NCI-H1048 (cell line): ENCODE measurements around the gene KCNK7.
"Not testable (repeated sequence)": the region's sequence is repeated elsewhere in the genome, so short reads cannot be mapped to it uniquely, and the experiment has no call there.

Experiments
- DNase-seq: peaks from one replicate; lab custom pipeline; 2025; lab: John Stamatoyannopoulos, UW

KCNK7 gene, protein sequence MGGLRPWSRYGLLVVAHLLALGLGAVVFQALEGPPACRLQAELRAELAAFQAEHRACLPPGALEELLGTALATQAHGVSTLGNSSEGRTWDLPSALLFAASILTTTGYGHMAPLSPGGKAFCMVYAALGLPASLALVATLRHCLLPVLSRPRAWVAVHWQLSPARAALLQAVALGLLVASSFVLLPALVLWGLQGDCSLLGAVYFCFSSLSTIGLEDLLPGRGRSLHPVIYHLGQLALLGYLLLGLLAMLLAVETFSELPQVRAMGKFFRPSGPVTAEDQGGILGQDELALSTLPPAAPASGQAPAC

DNA sequence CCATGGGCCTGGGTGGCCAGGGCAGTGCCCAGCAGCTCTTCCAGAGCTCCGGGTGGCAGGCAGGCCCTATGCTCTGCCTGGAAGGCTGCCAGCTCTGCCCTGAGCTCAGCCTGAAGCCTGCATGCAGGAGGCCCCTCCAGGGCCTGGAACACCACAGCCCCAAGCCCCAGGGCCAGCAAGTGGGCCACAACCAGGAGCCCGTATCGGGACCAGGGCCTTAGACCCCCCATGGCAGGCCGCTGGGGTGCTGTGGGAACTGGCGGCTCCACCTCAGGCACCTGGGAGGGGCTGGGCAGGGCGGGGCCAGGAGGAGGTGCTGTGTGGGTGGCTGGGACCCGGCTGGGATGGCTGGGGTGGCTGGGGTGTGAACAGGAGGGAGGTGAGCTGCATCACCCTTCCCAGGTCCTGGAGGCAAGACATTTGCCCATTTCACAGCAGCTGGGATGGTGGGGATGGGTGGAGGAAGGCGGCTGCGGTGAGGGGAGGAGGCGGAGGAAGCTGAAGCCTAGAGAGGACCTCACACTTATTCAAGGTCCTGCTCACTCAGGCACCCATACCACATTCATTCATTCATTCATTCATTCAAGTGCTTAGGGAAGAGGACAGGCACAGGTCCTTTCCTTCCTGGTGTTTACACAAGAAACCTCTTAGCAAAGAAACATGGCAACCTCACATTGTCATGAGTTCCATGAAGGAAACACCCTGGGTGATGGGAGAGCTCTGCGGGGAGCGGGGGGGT lies at the start of gene KCNK7:
Gene KCNK7, minus strand, starts transcription at position 258 of the 739 bp plus-strand sequence. Its CDS starts 28 bp downstream, at position 230.
- no peak for DNase-seq

DNA sequence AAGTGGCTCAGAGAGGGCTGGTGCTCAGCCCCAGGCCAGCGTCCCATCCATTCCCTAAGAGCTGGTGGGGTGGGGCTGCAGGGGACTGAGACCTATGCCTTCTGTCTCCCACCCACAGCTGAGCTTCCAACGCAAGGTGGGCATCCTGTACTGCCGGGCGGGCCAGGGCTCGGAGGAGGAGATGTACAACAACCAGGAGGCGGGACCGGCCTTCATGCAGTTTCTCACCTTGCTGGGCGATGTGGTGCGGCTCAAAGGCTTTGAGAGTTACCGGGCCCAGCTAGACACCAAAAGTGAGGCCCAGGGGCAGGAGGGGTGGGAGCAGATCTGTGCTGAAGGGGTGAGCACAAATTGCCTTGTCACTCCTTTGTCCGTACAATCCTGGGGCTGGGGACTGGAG lies 49.2 kb upstream of the KCNK7 start:
- no peak for DNase-seq

DNA sequence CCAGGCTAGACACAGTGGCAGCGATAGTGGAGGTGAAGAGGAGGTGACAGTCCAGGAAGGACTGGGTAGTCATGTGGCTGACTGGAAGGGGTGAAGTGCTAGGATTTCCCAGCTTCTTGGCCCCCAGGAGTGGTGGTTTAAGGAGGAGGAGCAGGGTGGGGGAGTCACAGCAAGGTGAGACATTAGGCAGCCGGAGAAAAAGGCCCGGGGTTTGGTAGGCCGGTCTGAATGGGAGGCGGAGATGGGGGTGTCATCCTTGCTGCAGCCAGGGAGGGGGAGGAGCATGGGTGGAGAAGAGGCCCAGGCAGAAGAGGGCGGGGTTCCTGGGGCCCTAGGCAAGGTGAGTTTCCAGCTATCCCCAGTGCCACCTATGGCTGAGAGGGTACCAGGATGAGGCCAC lies 48.4 kb upstream of the KCNK7 start:
- no peak for DNase-seq

DNA sequence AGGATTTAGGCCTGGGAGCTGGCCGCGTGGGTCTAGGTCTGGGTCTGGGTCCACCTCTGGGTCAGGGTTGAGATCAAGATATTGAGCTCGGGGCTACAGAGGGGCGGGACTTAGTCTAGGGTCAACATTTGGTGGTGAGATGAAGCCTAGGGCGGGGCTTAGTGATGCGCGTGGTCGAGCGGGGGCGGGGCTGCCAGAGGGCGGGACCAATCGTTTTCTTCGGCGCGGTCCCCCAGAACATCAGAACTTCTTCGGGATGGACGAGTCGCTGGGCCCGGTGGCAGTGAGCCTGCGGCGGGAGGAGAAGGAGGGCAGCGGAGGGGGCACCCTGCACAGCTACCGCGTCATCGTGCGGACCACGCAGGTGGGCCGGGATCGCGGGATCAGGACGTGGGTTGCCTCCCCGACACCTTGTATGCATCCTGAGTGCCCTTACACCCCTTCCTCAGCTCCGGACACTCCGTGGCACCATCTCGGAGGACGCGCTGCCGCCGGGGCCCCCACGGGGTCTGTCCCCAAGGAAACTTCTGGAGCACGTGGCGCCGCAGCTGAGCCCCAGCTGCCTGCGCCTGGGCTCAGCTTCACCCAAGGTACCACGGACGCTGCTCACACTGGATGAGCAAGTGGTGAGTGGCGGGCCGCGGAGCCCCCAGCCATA lies 46.5 kb upstream of the KCNK7 start:
- no peak for DNase-seq

DNA sequence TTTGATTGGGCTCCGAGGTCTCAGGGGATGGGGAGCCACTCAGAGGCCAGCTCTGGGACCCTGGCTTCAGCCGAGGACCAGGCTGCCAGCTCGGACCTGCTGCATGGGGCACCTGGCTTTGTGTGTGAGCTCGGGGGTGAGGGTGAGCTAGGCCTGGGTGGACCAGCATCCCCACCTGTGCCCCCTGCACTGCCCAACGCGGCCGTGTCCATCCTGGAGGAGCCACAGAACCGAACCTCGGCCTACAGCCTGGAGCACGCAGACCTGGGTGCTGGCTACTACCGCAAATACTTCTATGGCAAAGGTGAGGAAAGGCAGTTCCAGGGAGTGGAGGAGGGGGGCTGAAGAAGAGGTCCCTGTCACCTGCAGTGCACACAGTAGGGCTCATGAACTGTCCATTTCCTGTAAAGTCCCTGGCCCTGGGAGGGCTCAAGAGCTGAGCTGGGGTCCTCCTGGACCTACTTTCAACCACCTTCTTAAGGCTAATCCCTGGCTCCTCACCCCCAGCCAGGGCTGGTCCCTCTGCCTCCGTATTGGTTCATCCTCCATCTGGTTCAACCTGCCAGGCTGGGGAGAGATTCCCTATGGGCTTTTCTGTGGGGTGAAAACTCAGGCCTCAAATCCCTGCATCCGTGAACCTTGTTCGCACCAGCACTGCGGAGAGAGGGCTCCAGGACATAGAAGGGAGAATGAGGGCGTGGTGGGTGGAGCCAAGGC lies 45.9 kb upstream of the KCNK7 start:
- DNase-seq = no peak

DNA sequence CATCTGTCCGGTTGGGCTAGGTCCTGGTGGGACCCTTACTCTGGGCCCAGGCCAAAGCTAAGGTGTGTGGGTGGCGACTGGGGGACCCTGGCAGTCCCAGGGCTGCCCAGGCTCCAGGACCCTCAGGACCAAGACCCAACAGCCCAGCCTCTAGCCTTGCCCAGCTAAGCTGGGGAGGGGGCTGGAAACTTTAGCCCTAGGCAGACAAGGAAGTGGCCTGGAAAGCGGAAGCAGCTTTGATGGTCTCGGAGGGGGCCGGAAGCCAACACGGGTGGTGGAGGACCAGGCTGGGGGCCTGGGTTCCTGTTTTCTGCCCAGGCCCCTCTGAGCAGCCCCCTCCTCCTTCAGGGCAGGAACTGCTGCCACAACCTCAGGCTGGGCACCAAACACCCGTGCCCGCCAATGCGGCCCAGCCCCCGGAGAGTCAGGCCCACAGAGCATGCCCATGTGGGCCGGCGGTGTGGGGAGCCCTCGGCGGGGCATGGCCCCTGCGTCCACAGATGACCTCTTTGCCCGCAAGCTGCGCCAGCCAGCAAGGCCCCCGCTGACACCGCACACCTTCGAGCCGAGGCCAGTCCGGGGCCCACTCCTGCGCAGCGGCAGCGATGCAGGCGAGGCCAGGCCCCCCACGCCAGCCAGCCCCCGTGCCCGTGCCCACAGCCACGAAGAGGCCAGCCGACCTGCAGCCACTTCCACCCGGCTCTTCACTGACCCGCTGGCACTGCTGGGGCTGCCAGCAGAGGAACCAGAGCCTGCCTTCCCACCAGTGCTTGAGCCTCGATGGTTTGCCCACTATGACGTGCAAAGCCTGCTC lies 45.1 kb upstream of the KCNK7 start:
- no peak for DNase-seq

DNA sequence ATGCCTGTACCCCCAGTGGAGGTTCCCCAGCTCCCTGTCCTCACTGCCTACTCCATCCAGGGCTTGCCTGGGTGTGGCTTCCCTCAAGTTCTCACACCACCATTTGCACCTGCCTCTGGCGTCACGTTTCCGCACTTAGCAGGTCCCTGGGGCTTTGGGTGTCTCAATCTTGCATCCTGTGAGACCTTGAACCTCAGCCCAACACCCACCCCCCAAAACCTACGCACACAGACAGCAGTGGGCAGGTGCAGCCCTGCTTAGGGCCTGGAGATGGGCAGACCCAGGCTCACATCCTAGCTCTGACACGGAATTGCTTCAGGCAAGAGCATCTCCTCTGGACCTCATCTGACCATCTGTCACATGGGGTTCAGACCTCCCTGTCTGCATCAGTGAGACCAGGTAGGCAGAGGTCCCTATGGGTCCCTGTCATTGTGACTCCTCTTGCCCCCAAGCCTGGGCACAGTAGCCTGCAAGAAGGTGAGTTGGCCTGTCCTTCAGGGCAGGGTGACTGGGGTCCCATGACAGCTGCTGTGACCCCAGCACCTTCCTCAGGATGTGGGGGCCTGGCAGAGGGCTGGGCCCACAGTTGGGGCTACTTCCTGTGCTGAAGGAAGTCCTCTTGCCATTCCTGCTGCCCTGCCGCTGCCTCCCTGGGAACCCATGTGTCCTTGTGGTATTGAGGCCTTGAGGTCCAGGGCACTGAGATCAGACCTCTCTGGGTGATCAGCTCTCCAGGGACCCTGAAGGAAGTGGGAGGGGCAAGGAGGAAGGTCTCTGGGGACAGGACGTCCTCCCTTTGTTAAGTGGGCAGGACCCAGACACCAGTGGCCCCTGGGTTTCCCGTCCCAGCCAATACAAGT lies 44.3 kb upstream of the KCNK7 start:
- DNase-seq = no peak

DNA sequence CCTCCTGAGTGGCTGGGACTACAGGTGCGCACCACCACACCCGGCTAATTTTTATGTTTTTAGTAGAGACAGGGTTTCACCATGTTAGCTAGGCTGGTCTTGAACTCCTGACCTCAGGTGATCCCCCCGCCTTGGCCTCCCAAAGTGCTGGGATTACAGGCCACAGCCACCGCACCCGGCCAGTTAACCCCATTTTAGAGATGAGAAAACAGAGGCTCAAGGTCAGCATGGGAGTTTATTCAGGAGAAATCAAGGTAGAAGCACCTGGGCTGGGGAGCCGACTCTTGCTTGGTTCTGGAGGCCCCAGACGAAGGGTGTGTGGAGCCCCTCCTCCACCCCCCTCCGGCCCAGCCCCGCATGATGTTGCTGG lies 43.6 kb upstream of the KCNK7 start:
- DNase-seq = not testable (repeated sequence)

DNA sequence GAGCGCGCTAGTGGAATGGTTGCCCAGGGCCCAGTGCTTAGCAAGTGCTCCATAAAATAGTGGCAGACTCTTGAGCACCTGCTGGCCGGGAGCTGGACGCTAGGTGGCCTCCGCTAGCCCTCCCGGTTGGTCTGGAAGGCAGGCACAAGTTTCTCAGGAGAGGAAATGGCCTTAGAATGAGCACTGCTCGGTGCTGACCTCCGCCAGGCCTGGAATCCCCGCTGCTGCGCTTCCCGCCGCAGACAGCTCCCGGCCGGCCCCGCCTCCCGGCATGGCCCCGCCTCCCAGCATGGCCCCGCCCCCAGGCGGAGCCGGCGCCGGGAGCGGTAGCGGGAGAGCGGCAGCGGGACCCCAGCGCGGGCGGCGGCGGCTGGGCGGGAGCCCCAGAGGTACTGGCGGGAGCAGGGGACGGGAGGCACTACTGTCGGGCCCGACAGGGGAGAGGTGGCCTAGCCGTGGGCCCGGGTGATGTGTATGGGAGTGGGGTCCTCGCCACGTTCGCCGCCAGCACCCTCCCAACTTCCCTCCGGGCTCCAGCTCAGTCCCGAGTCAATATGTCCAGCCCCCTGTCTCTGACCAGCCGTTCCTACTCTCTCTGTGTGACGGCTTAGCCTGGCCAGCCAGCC lies 42.3 kb upstream of the KCNK7 start, which contains the start of gene SIPA1:
Gene SIPA1, plus strand, starts transcription at position 308 of the 626 bp plus-strand sequence. CDS start 2,821 bp downstream, outside the sequence.
- DNase-seq = peak; percentile 41

DNA sequence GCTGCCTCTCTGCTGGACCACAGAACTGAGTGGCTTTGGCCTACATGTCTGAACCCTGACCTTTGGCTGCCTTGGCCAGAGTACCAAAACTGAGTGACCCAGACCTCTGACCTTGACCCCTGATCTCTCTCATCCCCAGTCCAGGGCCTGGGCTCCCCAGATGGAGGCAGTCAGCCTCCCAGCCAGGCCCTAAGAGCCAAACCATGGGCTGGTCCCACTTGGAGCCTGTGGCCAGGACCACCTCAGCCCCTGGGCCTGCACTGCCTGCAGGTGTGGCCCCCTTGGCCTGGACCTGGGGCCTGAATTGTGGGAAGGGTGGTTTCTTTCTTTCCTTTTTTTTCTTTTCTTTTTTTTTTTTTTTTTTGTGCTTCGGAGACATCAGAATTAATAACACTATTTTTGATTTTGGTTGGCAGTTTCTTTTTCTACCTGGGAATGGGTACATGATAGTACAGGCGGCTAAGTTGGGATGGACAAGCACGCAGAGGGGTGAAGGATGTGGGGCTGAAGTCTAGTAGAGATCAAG lies 41.5 kb upstream of the KCNK7 start:
- no peak for DNase-seq

DNA sequence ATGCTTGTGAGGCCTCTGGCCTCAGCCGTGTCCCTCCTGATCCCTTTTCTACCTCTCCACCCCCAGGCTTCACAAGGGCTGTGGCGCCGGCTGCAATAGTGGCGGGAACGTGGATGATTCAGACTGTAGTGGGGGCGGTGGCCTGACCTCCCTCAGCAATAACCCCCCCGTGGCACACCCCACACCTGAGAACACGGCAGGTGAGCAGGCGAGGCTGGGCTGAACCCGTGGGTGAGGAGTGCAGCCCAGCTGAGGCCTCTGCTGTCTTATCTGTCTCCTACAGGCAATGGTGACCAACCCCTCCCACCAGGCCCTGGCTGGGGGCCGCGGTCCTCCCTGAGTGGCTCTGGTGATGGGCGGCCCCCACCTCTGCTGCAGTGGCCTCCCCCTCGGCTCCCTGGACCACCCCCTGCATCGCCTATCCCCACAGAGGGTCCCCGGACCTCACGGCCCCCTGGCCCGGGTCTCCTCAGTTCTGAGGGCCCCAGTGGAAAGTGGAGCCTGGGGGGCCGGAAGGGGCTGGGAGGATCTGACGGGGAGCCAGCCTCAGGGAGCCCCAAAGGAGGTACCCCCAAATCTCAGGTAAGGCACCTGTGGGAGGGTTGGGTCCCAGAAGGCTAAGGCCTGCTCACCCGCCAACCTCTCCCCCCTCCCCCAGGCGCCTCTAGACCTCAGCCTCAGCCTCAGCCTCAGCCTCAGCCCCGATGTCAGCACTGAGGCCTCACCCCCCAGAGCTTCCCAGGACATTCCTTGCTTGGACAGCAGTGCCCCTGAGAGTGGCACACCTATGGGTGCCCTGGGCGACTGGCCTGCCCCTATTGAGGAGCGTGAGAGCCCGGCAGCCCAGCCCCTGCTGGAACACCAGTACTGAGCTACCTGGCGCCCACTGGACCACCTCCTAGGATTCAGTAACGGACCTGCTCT lies 40.8 kb upstream of the KCNK7 start:
- DNase-seq = no peak

DNA sequence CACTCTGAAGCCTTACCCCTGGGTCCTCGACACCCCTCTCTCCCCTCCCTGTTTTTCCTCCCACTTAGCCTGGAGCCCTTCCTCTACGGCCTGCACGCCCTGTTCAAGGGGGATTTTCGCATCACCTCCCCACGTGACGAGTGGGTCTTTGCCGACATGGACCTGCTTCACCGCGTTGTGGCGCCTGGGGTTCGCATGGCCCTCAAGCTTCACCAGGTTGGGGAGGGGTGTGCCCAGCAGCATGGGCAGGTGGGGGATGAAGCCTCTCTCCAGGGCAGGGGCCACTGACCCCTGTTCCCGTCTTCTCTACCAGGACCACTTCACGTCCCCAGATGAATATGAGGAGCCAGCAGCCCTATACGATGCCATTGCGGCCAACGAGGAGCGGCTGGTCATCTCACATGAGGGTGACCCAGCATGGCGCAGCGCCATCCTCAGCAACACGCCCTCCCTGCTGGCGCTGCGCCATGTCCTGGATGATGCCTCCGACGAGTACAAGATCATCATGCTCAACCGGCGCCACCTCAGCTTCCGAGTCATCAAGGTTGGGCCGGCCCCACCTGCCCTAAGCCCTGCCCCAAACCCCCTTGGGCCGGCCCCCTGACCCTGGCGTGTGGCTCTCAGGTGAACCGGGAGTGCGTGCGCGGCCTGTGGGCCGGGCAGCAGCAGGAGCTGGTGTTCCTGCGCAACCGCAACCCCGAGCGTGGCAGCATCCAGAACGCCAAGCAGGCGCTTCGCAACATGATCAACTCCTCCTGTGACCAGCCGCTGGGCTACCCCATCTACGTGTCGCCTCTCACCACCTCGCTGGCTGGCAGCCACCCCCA lies 39.5 kb upstream of the KCNK7 start:
- no peak for DNase-seq

DNA sequence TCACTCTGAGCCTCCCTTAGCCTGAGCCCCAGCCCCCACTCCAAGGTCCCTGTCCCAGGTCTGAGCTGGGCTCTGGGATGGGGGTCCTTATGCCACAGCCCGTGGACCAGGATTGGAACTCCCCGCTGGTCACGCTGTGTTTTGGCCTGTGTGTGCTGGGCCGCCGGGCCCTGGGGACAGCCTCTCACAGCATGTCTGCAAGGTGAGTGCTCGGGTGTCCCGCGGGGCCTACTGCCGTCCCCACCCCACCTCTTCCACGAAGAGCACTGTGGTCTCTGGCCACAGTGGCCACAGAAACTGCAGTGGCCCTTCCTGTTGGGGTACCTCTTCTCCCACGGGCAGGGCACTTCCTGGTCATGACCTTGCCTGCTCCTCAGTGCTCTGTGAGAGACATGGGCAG lies 38.8 kb upstream of the KCNK7 start:
- DNase-seq = no peak

DNA sequence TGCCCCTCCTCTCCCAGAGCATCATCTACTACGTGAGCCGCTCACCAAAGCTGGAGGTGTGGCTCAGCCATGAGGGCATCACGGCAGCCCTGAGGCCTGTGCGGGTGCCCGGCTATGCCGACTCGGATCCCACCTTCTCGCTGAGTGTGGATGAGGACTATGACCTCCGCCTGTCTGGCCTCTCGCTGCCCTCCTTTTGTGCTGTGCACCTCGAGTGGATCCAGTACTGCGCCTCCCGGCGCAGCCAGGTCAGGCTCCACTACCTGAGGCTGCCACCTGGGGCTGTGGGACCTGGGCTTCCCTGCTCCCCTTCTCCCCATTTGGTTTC lies 38.5 kb upstream of the KCNK7 start:
- no peak for DNase-seq

DNA sequence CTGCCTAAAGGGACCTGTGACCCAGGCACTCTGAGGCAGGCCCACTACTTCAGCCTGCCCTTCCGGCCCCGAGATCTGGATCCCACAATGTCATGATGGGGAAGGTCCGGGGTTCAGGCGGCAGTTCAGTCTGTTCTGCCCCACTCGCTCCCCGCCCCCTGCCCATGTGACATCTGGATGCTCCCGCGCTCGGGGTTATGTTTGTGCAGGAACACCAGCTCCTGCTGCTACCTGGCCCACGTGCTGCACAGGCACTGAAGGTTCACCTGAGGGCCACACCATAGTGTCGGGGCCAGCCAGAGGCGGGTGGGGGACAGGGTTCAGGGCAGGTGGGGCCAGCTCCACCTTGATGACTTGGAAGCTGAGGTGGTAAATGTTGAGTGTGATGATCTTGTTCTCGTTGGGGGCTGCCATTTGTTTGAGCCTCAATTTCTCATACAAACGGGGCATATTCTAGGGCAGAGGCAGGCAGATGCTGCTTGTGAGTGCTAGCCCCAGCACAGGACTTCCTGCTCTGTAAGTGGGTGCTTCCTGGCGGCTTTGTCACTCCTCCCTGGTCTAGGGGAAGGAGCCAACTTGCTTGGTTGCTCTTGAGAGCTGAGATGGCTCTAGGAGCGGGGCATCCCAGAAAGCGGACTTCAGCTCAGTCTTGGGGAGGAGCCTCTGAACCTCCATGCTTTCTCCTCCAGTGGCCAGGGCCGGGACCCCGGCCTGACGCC lies 37.9 kb upstream of the KCNK7 start:
- DNase-seq = no peak

DNA sequence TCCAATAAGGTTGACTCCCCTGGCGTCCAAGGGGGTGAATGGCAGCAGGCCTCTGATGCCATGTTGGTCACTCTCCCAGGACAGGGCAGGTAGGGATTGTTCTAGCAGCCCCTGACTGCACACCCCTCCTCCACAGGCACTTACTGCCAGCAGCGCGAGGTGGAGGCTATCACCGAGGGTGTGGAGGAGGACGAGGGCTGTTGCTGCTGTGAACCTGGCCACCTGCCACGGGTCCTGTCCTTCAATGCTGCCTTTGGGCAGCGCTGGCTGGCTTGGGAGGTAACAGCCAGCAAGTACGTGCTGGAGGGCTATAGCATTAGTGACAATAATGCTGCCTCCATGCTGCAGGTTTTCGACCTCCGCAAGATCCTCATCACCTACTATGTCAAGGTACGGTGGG lies 34.6 kb upstream of the KCNK7 start:
- no peak for DNase-seq

DNA sequence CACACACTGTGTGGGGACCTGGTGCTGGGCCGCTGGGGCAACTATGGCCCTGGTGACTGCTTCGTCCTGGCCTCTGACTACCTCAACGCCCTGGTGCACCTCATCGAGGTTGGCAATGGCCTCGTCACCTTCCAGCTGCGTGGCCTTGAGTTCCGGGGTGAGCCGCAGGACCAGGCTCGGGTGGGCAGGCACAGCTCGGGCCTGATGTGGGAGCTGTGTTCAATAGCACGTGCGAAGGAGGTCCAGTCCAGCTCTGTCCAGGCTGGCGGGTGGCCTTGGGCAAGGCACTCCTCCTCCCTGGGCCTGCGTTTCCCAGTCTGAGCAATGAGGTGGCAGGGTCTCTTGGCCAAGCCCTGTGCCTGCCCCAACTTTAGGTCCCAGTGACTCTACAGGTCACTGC lies 34.0 kb upstream of the KCNK7 start:
- DNase-seq = no peak
